GM12878 (cell line): Measurements from ENCODE around the gene LRRN1. TPM values are rescaled to one million over a fixed set of nuclear protein-coding genes. Genes with fewer than 3 reads are reported as not detected.
"Not testable (repeated sequence)": the region's sequence is repeated elsewhere in the genome, so short reads cannot be mapped to it uniquely, and the experiment has no call there.

Experiments
- ATAC-seq: fragments of 200-7000 bp; cut with Tn5 transposase; 3 replicates; pipeline ENCODE4 v1.9.1; 2020; ENCODE audit warnings: mild to moderate bottlenecking, moderate library complexity
- BruUV-seq: library from RNA; stranded (reverse); fragments of 400-500 nt; replicated peaks from 2 replicates; lab custom pipeline; 2021; lab: Mats Ljungman, UMichigan
- CTCF ChIA-PET: fragments of 300-600 bp; sonication (Branson Sonifier 250); formaldehyde crosslinking; extraction: SDS; loops from one replicate; lab custom pipeline; 2021; ENCODE audit warnings: inconsistent platforms; lab: Yijun Ruan, JAX
- POLR2A ChIA-PET: fragments of 350-600 bp; formaldehyde crosslinking; extraction: SDS; loops from one replicate; lab custom pipeline; 2021; ENCODE audit warnings: inconsistent platforms; lab: Charles Lee
- RAD21 ChIA-PET: fragments of 300-600 bp; sonication (Branson Sonifier 250); formaldehyde crosslinking; loops from one replicate; lab custom pipeline; 2023; ENCODE audit warnings: antibody characterized with exemption; ENCODE audit not compliant: unreplicated experiment; lab: Charles Lee
- SMC1A ChIA-PET: fragments of 300-600 bp; sonication (Branson Sonifier 250); formaldehyde crosslinking; loops from one replicate; lab custom pipeline; 2023; ENCODE audit not compliant: unreplicated experiment, uncharacterized antibody; lab: Charles Lee
- DNase-seq: peaks from one replicate; pipeline ENCODE4 v3.0.0-alpha.2; 2011; ENCODE audit warnings: low read depth, low spot score
- FAIRE-seq: peaks from 3 replicates; lab custom pipeline; 2011; peaks lifted over from hg19 to GRCh38; lab: Jason Lieb, UNC
- H2AFZ ChIP-seq: 2 replicates; pipeline ENCODE4 v1.6.0; 2011; ENCODE audit warnings: low read depth, low read length, control low read depth; ENCODE audit not compliant: control insufficient read depth
- H3K27ac ChIP-seq: 2 replicates; pipeline ENCODE4 v1.5.1; 2011; ENCODE audit warnings: control low read depth; ENCODE audit not compliant: control insufficient read depth, insufficient read depth
- H3K27me3 ChIP-seq, 2 experiments: replicated peaks in 1 of 2; 2 replicates each; pipeline versions ENCODE4 v1.6.0 to v1.6.1; 2011; ENCODE audit warnings: low read length in 1 of 2; ENCODE audit not compliant: control insufficient read depth in 2 of 2, insufficient read depth in 2 of 2
- H3K36me3 ChIP-seq, 2 experiments: 2 replicates each; pipeline ENCODE4 v1.5.1; 2011; ENCODE audit warnings: low read length in 1 of 2; ENCODE audit not compliant: control insufficient read depth in 2 of 2, insufficient read depth in 2 of 2
- H3K4me1 ChIP-seq: 2 replicates; pipeline ENCODE4 v1.6.1; 2011; ENCODE audit warnings: mild to moderate bottlenecking, low read length, moderate library complexity, mixed read lengths; ENCODE audit not compliant: control insufficient read depth, insufficient read depth
- H3K4me2 ChIP-seq: 2 replicates; pipeline ENCODE4 v1.6.0; 2011; ENCODE audit warnings: control low read depth; ENCODE audit not compliant: control insufficient read depth, insufficient read depth
- H3K4me3 ChIP-seq: fragments of 200-600 bp; sonication (generic); 2 replicates; pipeline ENCODE4 v1.5.1; 2016
- H3K79me2 ChIP-seq: 2 replicates; pipeline ENCODE4 v1.6.0; 2011; ENCODE audit warnings: low read length; ENCODE audit not compliant: control insufficient read depth, insufficient read depth
- H3K9ac ChIP-seq: 2 replicates; pipeline ENCODE4 v1.8.0; 2011; ENCODE audit warnings: low read length, control low read depth, mixed read lengths; ENCODE audit not compliant: control insufficient read depth, insufficient read depth
- H3K9me3 ChIP-seq: replicated peaks from 3 replicates; pipeline ENCODE4 v1.5.1; 2011; ENCODE audit warnings: mild to moderate bottlenecking, low read length; ENCODE audit not compliant: control insufficient read depth, insufficient read depth
- H4K20me1 ChIP-seq: 2 replicates; pipeline ENCODE4 v1.6.0; 2011; ENCODE audit not compliant: control insufficient read depth, insufficient read depth
- CTCF ChIP-seq, 3 experiments: IDR thresholded peaks in 2 of 3; conservative IDR thresholded peaks in 1 of 3; 2 replicates each; pipeline ENCODE4 v1.5.1; 2011; ENCODE audit warnings: low read depth in 3 of 3, low read length in 3 of 3, mild to moderate bottlenecking in 3 of 3, control low read depth in 2 of 3, moderate library complexity in 2 of 3, inconsistent platforms in 1 of 3, mixed read lengths in 1 of 3; ENCODE audit not compliant: control insufficient read depth in 2 of 3, insufficient read depth in 1 of 3; ENCODE audit errors: extremely low read depth in 1 of 3
- NFXL1 ChIP-seq: fragments of 450-650 bp; IDR thresholded peaks from 2 replicates; pipeline ENCODE4 v1.6.1; 2017; ENCODE audit warnings: antibody characterized with exemption, mild to moderate bottlenecking, borderline replicate concordance
- NFYB ChIP-seq: IDR thresholded peaks from 2 replicates; pipeline ENCODE4 v1.6.1; 2011; ENCODE audit warnings: low read depth, mild to moderate bottlenecking, low read length, improper control_type of control experiment, moderate library complexity; ENCODE audit not compliant: insufficient read depth
- ZZZ3 ChIP-seq: IDR thresholded peaks from 2 replicates; pipeline ENCODE4 v1.6.1; 2011; ENCODE audit warnings: low read depth; ENCODE audit not compliant: control insufficient read depth, insufficient read length
- in situ Hi-C: fragments of 300-500 bp; cut with MboI; formaldehyde crosslinking; loops from 9 replicates; pipeline ENCODE4 v1.14.3; 2018; ENCODE audit warnings: mixed read lengths
- intact Hi-C: fragments of 100-400 bp; cut with micrococcal nuclease; formaldehyde crosslinking; loops from one replicate; pipeline ENCODE4 v1.14.2; 2022; ENCODE audit not compliant: unreplicated experiment
- polyA plus RNA-seq, 11 experiments: library from polyadenylated mRNA; depleted of rRNA in 4 of 11; unstranded in 6 of 11; stranded (reverse) in 5 of 11; fragments of >200 nt; fragmentation: Nextera tagmentation in 4 of 11; fragmentation: Illumina TruSeq in 1 of 11; extraction: Ambion mirVana in 4 of 11; extraction: Trizol in 1 of 11; gene quantifications; 1 replicate in 1 of 11; 2 replicates in 10 of 11; pipeline versions ENCODE4 v1.2.1 to v1.2.3, GENCODE V29; 2011 to 2016; ENCODE audit warnings: inconsistent platforms in 2 of 11, missing spikeins in 2 of 11, low read depth in 1 of 11
- total RNA-seq, 4 experiments: library from RNA; depleted of rRNA in 3 of 4; stranded (reverse); fragments of >200 nt in 3 of 4; fragmentation: Illumina TruSeq in 1 of 4; extraction: Trizol in 1 of 4; gene quantifications; 2 replicates each; pipeline versions ENCODE4 v1.2.1 to v1.2.3, GENCODE V29; 2013 to 2021

Gene LRRN1
- total and polyA plus RNA-seq, 10 of the 15 experiments (the other 5 are each of a cell fraction or from before 2014, with no cell fraction given), result 0.01 to 0.04 TPM; not detected in 8

DNA sequence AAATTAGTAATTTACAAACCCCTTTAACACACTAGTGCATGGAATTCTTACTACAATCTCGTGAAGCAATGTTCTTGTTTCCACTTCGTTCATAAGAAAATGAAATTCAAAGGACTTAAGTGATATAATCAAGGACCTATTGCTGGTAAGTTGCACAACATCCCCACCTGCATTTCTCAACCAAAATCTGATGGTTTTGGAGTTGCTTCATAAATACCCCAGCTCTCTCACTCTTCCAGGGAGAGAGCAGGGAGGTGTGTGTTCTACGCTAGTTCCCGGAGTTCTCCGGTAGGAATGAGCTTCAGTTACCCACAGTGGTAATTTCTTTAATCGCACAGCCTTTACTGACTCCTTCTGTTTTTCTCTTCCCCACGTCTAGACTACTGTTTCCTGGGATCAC, 81.8 kb downstream of the LRRN1 start (continued):
- no peak for TF ChIP-seq ZZZ3
- no peak for TF ChIP-seq NFXL1
- no peak for TF ChIP-seq CTCF (IDR thresholded peaks at IDR 0.05 in 2 of 3, conservative IDR thresholded peaks at IDR 0.05 in 1 of 3; ENCODE audit: control insufficient read depth in 2 of 3, extremely low read depth in 1 of 3, insufficient read depth in 1 of 3, low read depth in 3 of 3, low read length in 3 of 3)
- TF ChIP-seq NFYB, result no peak
- TF ChIP-seq, all 136 proteins: peak for 0

GRCh38 chr3:3887311-3887710, 88.1 kb downstream of the LRRN1 start:
- H3K9me3 ChIP-seq, H3K9ac ChIP-seq, CTCF ChIA-PET, H4K20me1 ChIP-seq, RAD21 ChIA-PET, DNase-seq, H3K4me2 ChIP-seq, in situ Hi-C loops, ATAC-seq, intact Hi-C loops, FAIRE-seq, H3K79me2 ChIP-seq, H3K4me1 ChIP-seq, H2AFZ ChIP-seq, H3K4me3 ChIP-seq, POLR2A ChIA-PET, H3K36me3 ChIP-seq, H3K27ac ChIP-seq, H3K27me3 ChIP-seq, SMC1A ChIA-PET, BruUV-seq: not testable (repeated sequence)
